ELR (cell line): Measurements from ENCODE around the gene FKBP1A.
A peak's percentile ranks its signal among the peaks of the same experiment; 100 is the strongest.
"Not testable (repeated sequence)": the region's sequence is repeated elsewhere in the genome, so short reads cannot be mapped to it uniquely, and the experiment has no call there.

Experiments
- DNase-seq: peaks from one replicate; pipeline ENCODE4 v3.0.0-alpha.2; 2015; ENCODE audit warnings: low read depth

Gene FKBP1A

GRCh38 chr20:1417273-1417672 is 24.4 kb upstream of the FKBP1A start:
- peak; percentile 98 for DNase-seq

GRCh38 chr20:1415667-1416468 is 23.0 kb upstream of the FKBP1A start:
- DNase-seq: peak; percentile 100

- DNase-seq: no peak
Observed at GRCh38 chr20:1414982-1415381, 22.1 kb upstream of the FKBP1A start.

GRCh38 chr20:1405801-1406200 is 12.9 kb upstream of the FKBP1A start:
- no peak for DNase-seq

GRCh38 chr20:1403624-1404023 is 10.8 kb upstream of the FKBP1A start:
- DNase-seq: no peak

GRCh38 chr20:1402149-1402548 is 9.3 kb upstream of the FKBP1A start:
- peak; percentile 90 for DNase-seq

GRCh38 chr20:1401451-1401907 is 8.6 kb upstream of the FKBP1A start:
- DNase-seq: peak; percentile 81

GRCh38 chr20:1399678-1400366 is 7.0 kb upstream of the FKBP1A start:
- peak; percentile 88 for DNase-seq

GRCh38 chr20:1398185-1398584 is 5.3 kb upstream of the FKBP1A start:
- not testable (repeated sequence) for DNase-seq

GRCh38 chr20:1397710-1398109 is 4.9 kb upstream of the FKBP1A start:
- no peak for DNase-seq

GRCh38 chr20:1396702-1397101 is 3.8 kb upstream of the FKBP1A start:
- no peak for DNase-seq

GRCh38 chr20:1396264-1396663 is 3.4 kb upstream of the FKBP1A start:
- peak; percentile 46 for DNase-seq

- no peak for DNase-seq
Observed at GRCh38 chr20:1394686-1395085, 1.8 kb upstream of the FKBP1A start.

- DNase-seq: no peak
Observed at GRCh38 chr20:1393507-1393882, 641 bp upstream of the FKBP1A start.

GRCh38 chr20:1392443-1392692 is 486 bp downstream of the FKBP1A start:
- DNase-seq: no peak

- DNase-seq: peak; percentile 78
Observed at GRCh38 chr20:1391640-1392442, 1.0 kb downstream of the FKBP1A start.

GRCh38 chr20:1390581-1391403 is 2.1 kb downstream of the FKBP1A start:
- DNase-seq: no peak

GRCh38 chr20:1389703-1390580 is 2.9 kb downstream of the FKBP1A start:
- DNase-seq: no peak

GRCh38 chr20:1388741-1389483 is 3.9 kb downstream of the FKBP1A start:
- DNase-seq: no peak

GRCh38 chr20:1388253-1388652 is 4.6 kb downstream of the FKBP1A start:
- no peak for DNase-seq
